ENCODE data around the gene TMEM120A.
"Not testable (repeated sequence)": the region's sequence is repeated elsewhere in the genome, so short reads cannot be mapped to it uniquely, and the experiment has no call there.

Gene TMEM120A

GRCh38 chr7:75994388-75995051 is at the start of gene TMEM120A:
TMEM120A (minus strand) TSS chr7:75994595; CDS start chr7:75994570, 25 bp downstream.
- DNase-seq (ENCODE audit: low read depth) = peak; percentile 74
- peak within 1 kb of the TSS; percentile 88 for H3K4me3 ChIP-seq (ENCODE audit: low read depth, low read length)

GRCh38 chr7:76040126-76040525 is 45.7 kb upstream of the TMEM120A start:
- no peak overlapping the region for H3K4me3 ChIP-seq (ENCODE audit: low read depth, low read length)
- DNase-seq (ENCODE audit: low read depth) = no peak

- DNase-seq (ENCODE audit: low read depth) = peak; percentile 69
- no peak overlapping the region for H3K4me3 ChIP-seq (ENCODE audit: low read depth, low read length)
These were observed 42.9 kb upstream of the TMEM120A start for GRCh38 chr7:76037310-76037709.

- DNase-seq (ENCODE audit: low read depth) = no peak
- no peak overlapping the region for H3K4me3 ChIP-seq (ENCODE audit: low read depth, low read length)
These were observed 37.6 kb upstream of the TMEM120A start for GRCh38 chr7:76031964-76032363.

GRCh38 chr7:76029682-76030081 is 35.3 kb upstream of the TMEM120A start:
- H3K4me3 ChIP-seq (ENCODE audit: low read depth, low read length); DNase-seq (ENCODE audit: low read depth): not testable (repeated sequence)

GRCh38 chr7:76023002-76023401 is 28.6 kb upstream of the TMEM120A start:
- no peak for DNase-seq (ENCODE audit: low read depth)
- H3K4me3 ChIP-seq (ENCODE audit: low read depth, low read length) = no peak overlapping the region

GRCh38 chr7:76022026-76022780 is 27.8 kb upstream of the TMEM120A start:
- no peak overlapping the region for H3K4me3 ChIP-seq (ENCODE audit: low read depth, low read length)
- no peak for DNase-seq (ENCODE audit: low read depth)

GRCh38 chr7:76020031-76020714 is 25.8 kb upstream of the TMEM120A start:
- DNase-seq (ENCODE audit: low read depth) = no peak
- no peak overlapping the region for H3K4me3 ChIP-seq (ENCODE audit: low read depth, low read length)

GRCh38 chr7:76018520-76018919 is 24.1 kb upstream of the TMEM120A start:
- not testable (repeated sequence) for H3K4me3 ChIP-seq (ENCODE audit: low read depth, low read length); DNase-seq (ENCODE audit: low read depth)

DNA sequence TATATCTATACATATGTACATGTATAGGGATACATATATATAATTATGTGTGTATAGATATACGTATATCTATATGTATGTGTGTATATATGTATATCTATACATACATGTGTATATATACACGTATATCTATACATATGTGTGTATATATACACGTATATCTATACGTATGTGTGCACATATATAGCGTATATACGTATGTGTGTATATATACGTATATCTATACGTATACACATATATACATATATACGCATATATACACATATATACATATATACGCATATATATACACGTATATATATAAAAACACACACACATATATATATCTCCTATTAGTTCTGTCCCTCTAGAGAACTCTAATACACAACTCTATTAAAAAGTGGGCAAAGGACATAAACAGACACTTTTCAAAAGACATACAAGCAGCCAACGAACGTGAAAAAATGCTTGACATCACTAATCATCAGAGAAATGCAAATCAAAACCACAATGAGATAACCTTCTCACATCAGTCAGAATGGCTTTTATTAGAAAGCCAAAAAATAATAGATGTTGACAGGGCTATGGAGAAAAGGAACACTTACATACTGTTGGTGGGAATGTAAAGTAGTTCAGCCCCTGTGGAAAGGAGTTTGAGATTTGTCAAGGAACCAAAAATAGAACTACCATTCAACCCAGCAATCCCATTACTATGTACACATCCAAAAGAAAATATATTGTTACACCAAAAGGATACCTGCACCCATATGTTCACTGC is 22.0 kb upstream of the TMEM120A start:
- no peak overlapping the region for H3K4me3 ChIP-seq (ENCODE audit: low read depth, low read length)
- DNase-seq (ENCODE audit: low read depth) = no peak

GRCh38 chr7:76011442-76011861 is 17.1 kb upstream of the TMEM120A start:
- DNase-seq (ENCODE audit: low read depth) = peak; percentile 64
- H3K4me3 ChIP-seq (ENCODE audit: low read depth, low read length) = no peak overlapping the region

- H3K4me3 ChIP-seq (ENCODE audit: low read depth, low read length) = no peak overlapping the region
These were observed 15.5 kb upstream of the TMEM120A start for GRCh38 chr7:76009672-76010600.

GRCh38 chr7:76008156-76008687 is 13.8 kb upstream of the TMEM120A start:
- no peak overlapping the region for H3K4me3 ChIP-seq (ENCODE audit: low read depth, low read length)
- DNase-seq (ENCODE audit: low read depth) = no peak

More at GRCh38 chr7:76009672-76010600, 15.5 kb upstream of the TMEM120A start:
- no peak for DNase-seq (ENCODE audit: low read depth)

GRCh38 chr7:76005004-76005403 is 10.6 kb upstream of the TMEM120A start:
- not testable (repeated sequence) for H3K4me3 ChIP-seq (ENCODE audit: low read depth, low read length); DNase-seq (ENCODE audit: low read depth)

DNA sequence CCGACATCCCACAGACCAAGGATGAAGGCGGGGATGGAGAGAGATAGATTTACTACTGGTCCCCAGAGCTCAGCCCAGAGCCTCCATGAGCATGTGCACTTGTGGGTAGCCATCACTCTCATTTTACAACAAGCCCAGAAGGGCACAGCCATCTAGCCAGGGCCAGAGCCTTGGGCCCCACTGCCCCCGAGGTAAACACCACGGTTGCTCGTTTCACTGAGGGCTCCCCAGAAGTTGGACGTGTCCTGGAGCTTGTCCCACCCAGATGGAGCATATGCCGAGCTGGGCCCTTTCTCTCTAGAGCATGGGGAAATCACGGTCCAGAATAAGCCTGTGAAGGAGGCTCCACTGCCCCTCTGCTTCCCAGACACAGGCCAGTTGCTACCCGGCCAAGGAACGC is 9.0 kb upstream of the TMEM120A start:
- no peak overlapping the region for H3K4me3 ChIP-seq (ENCODE audit: low read depth, low read length)

DNA sequence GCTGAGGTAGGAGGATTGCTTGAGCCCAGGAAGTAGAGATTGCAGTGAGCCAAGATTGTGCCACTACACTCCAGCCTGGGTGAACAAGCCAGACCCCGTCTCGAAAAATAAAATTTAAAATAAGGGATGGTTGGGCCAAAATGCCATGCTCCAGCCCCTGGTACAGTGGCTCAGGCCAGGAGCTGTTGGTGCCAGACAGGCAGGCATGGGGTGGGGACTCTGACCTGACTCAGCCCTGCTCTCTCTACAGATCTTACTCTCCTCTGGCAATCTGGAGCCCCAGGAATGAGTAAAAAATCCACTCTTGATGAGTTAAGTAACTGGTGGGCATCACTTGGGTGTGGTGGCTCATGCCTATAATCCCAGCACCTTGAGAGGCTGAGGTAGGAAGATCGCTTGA is 8.4 kb upstream of the TMEM120A start:
- no peak for DNase-seq (ENCODE audit: low read depth)
- H3K4me3 ChIP-seq (ENCODE audit: low read depth, low read length) = no peak overlapping the region

More for the DNA sequence above, 9.0 kb upstream of the TMEM120A start:
- no peak for DNase-seq (ENCODE audit: low read depth)

DNA sequence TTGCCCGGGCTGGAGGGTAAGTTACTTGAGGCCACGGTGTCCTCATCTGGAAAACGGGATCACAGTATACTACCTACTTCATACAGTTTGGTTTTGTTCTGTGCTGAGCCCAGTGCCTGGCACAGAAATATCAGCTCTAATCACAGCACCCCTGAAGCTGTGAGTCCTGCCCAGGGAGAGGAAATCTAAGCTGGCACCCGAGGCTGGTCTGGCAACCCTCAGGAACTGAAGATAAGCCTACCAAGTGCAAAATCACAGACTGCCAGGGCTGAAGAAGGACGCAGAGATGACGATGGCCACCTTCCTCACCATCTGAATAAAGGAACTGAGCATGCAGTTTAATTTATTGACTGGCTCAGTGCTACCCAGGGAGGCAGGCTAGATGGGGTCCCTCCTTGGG is 7.7 kb upstream of the TMEM120A start:
- no peak for DNase-seq (ENCODE audit: low read depth)
- H3K4me3 ChIP-seq (ENCODE audit: low read depth, low read length) = no peak overlapping the region

GRCh38 chr7:76000566-76000965 is 6.2 kb upstream of the TMEM120A start:
- no peak for DNase-seq (ENCODE audit: low read depth)
- H3K4me3 ChIP-seq (ENCODE audit: low read depth, low read length) = no peak overlapping the region

Data from skeletal muscle cell (primary cell).